Subcutaneous adipose tissue (tissue), 4 donors: ENCODE results near the gene ANO8. TPM values are rescaled to one million over a fixed set of nuclear protein-coding genes. Genes with fewer than 3 reads are reported as not detected.

Source experiments
- total RNA-seq, 4 donors: library from RNA; depleted of rRNA; stranded (reverse); fragments of >200 nt; gene quantifications; one replicate each; pipeline ENCODE4 v1.1.0, GENCODE V29; 2016
- TF ChIP-seq, protein P1 (sequence below): fragments of 450-650 bp; IDR thresholded peaks from one replicate; pipeline ENCODE4 v1.5.1; 2016; ENCODE audit warnings: low read depth, mild to moderate bottlenecking, control low read depth, antibody characterized with exemption, moderate library complexity

ANO8 gene
- total RNA-seq, 4 donors from 2014 or later = 5.4 to 30.3 (median 7.5) TPM

DNA sequence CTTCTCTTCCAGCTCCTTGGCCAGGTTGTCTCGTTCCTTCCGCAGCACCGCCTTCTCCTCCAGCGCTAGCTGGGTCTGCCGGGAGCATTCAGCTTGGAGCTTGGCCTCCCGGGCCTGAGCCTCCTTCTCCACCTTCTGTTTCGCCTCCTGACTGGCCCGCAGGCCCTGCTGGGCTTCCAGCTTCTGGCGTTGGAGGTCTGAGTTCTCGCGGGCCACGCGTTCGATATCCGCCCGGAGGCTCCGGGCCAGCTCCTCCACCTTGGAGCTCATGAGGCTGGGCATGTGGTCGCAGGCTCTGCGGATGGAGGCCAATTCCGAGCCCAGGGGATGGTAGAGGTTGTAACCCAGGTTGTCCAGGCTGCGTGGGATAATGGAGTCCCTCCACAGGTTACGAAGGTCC, 30.7 kb upstream of the ANO8 start:
- TF ChIP-seq, protein P1, sequence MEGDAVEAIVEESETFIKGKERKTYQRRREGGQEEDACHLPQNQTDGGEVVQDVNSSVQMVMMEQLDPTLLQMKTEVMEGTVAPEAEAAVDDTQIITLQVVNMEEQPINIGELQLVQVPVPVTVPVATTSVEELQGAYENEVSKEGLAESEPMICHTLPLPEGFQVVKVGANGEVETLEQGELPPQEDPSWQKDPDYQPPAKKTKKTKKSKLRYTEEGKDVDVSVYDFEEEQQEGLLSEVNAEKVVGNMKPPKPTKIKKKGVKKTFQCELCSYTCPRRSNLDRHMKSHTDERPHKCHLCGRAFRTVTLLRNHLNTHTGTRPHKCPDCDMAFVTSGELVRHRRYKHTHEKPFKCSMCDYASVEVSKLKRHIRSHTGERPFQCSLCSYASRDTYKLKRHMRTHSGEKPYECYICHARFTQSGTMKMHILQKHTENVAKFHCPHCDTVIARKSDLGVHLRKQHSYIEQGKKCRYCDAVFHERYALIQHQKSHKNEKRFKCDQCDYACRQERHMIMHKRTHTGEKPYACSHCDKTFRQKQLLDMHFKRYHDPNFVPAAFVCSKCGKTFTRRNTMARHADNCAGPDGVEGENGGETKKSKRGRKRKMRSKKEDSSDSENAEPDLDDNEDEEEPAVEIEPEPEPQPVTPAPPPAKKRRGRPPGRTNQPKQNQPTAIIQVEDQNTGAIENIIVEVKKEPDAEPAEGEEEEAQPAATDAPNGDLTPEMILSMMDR = no peak

DNA sequence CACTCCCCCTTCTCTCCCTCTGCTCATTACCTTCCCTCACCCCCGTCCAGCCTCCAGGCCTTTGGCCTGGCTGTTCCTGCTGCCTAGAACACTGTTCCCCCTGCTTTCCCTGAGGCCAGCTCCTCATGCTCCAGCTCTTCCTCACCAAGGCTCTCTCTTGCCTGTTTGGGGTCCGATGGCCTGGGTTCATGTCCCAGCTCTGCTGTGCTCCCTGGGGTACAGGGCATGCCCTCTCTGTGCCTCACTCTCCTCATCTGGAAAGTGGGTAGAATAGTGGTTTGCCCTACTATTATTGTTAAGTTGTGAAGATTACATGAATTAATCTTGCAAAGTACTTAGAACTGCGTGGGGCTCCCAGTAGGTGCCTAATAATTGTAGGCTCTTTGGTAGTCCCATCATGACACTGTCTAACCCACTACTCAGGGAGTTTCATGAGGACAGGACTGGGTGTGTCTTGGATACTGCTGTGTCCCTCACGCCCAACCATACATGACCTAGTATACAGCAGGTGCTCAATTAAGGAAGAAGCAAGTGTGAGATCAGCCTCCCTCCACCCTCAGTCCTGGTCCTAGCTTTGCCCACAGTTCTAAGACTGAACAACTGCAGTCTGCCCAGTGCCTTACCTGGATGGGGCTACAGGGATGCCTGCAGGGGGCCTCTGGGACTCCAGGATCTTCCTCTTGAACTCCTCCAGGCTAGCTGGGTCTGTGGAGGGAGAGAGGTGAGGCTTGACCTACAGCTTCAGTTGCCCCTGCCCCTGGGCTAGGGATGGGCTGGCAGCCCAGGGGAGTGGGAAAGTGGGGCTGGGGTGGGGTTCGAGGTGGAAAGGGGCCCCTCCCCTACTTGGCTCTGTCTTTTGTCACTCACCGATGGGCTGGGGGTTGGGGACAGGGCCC, 25.5 kb upstream of the ANO8 start:
- TF ChIP-seq, protein P1 = no peak

DNA sequence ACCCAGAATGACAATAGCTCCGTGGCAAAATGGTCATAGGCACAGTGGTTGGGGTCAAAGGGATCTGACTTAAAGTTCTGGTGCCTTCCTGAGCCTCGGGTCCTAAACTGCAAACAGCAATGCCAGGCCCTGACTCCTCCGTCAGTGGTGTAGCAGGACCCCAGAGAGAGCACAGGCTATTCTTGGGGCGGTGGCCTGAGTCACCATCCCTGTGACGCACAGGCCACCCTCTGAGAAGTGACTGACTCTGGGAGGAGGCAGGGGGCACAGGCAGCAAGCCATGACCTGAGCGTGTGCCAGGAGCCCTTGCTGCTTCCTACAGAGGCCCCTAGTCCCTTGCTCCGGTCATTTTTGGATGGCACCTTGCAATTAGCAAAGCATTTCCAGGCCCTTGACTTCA, 23.7 kb upstream of the ANO8 start:
- TF ChIP-seq, protein P1 = no peak

DNA sequence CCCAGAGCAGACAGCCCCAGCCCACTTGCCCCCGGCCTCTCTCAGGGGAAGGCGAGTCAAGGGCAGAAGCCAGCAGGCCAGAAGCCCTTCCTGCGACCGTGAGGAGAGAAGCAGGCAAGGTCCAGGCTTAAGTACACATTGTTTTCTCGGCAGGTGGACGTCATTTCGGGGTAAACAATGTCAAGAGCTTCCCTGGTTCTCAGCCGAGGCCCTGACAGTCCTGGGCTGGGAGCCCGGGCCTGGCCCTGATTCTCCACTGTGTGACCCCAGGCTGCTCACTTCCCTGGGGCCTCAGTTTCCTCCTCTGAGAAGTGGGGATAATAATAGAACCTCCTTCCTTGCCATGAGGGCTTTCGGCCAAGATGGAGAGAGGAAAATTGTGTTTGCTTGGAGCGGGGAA, 23.1 kb upstream of the ANO8 start:
- TF ChIP-seq, protein P1 = no peak

DNA sequence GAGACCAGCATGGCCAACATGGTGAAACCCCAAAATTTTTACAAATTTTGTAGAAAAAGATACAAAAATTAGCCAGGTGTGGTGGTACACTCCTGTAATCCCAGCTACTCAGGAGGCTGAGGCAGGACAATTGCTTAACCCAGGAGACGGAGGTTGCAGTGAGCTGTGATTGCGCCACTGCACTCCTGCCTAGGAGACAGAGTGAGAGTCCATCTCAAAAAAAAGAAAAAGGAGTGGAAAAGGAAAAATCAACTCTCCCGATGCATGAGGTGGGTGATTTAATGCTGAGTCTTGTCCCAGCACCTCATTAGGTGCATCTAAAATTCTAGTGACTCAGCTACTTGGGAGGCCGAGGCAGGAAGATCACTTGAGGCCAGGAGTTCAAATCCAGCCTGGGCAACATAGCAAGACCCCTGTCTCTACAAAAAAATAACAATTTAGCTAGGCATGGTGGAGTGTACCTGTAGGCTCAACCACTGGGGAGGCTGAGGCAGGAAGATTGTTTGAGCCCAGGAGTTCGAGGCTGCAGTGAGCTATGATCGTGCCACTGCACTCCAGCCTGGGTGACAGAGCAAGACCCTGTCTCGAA, 22.5 kb upstream of the ANO8 start:
- TF ChIP-seq, protein P1 = no peak

DNA sequence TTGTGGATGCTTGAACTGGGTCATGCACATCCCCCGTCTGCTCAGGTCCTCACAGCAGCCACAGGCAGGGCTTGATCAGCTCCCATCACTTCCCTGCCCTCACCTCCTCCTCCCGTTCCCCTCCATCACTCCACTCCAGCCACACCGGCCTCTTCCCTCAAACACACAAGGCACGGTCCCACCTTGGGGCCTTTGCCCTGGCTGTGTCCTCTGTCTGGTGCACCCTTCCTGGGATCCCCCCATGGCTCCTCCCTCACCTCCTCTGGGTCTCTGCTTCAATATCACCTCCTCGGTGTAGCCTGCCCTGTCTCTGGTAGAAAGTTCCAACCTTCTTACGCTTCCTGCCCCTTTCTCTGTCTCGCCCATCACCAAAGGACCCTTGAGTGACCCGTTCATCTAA, 18.7 kb upstream of the ANO8 start:
- TF ChIP-seq, protein P1 = no peak

DNA sequence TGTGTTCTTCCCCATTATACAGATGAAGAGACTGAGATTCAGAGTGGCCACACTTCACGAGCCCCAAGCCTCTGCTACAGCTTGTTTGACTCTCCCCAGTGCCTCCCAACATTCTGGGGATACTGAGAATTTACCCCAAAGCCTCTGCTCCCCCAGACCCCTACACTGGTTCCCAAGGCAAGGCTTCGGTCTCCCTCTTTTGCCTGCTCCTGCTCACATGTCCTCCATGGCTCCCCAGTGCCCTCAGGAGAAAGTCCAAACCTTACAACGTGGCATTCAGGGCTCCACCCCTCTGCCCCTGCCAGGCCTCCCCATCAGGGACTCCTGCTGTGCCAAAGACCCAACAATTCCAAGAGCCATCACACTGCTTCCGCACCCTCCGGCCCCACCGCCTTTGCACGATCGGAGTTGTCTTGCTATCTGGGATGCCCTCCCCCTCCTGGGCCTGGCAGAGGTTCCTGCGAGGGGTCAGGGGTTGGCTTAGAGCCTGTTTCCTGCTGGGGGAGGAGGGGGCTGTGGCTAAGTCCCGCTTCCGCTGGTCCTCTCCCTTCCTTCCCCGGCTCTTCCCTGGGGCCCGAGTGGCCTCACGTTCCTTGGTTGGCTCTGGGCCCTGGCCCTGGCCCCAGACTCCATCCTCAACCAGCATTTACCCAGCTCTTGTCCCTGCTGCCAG, 18.1 kb upstream of the ANO8 start:
- TF ChIP-seq, protein P1 = no peak
